ENCODE measurements around the gene TPRX2. TPM values are rescaled to one million over a fixed set of nuclear protein-coding genes. Genes with fewer than 3 reads are reported as not detected.

The TPRX2 gene
- total RNA-seq, 6 experiments from 2014 or later, result not detected

- Histone ChIP-seq H3K4me1 (no peaks in the 10 kb centered on the region), H3K4me3 (no peak overlapping the region), H3K27me3 (no peaks in the 10 kb centered on the region), H3K27ac (no peak overlapping the region), H3K36me3 (no peaks in the 10 kb centered on the region), H3K9me3 (no peaks in the 10 kb centered on the region)
- WGBS (ENCODE audit: insufficient coverage, low coverage, low lambda C conversion rate, missing lambda C conversion rate), result 40% methylated on average over 1 of the region's 2 CpGs
- intact Hi-C loops (cut with DNase I), result no loop called here
- DNase-seq (no peak), ATAC-seq (no peak)
- TF ChIP-seq POLR2A (IDR thresholded peaks at IDR 0.05), result no peak
- TF ChIP-seq CTCF (IDR thresholded peaks at IDR 0.05), result no peak
Observed at GRCh38 chr19:47820410-47820809, 38.6 kb upstream of the TPRX2 start.

GRCh38 chr19:47821460-47822020 is 37.5 kb upstream of the TPRX2 start, which contains the start of gene CRX:
Gene CRX (plus strand): TSS chr19:47821937. CDS start chr19:47834444, 12,507 bp downstream.
- Histone ChIP-seq H3K27me3 (no peaks in the 10 kb centered on the region), H3K9me3 (no peaks in the 10 kb centered on the region), H3K4me1 (no peaks in the 10 kb centered on the region), H3K27ac (no peak within 1 kb of the TSS), H3K4me3 (no peak within 1 kb of the TSS), H3K36me3 (no peaks in the 10 kb centered on the region)
- ATAC-seq, result no peak
- no peak for DNase-seq
- WGBS (ENCODE audit: insufficient coverage, low coverage, low lambda C conversion rate, missing lambda C conversion rate), result 27% methylated on average over 5 of the region's 15 CpGs
- TF ChIP-seq CTCF (IDR thresholded peaks at IDR 0.05) (no peak), POLR2A (IDR thresholded peaks at IDR 0.05) (no peak)
- intact Hi-C loops (cut with DNase I), result no loop called here

- WGBS (ENCODE audit: insufficient coverage, low coverage, low lambda C conversion rate, missing lambda C conversion rate), result 89% methylated on average over 3 of the region's 6 CpGs
- Histone ChIP-seq H3K27ac (no peak overlapping the region), H3K27me3 (no peaks in the 10 kb centered on the region), H3K4me3 (no peak overlapping the region), H3K4me1 (no peaks in the 10 kb centered on the region), H3K9me3 (no peaks in the 10 kb centered on the region), H3K36me3 (no peaks in the 10 kb centered on the region)
- TF ChIP-seq POLR2A (IDR thresholded peaks at IDR 0.05), result no peak
- no peak for TF ChIP-seq CTCF (IDR thresholded peaks at IDR 0.05)
- DNase-seq, result no peak
- no peak for ATAC-seq
- intact Hi-C loops (cut with DNase I), result no loop called here
Observed at GRCh38 chr19:47824396-47824795, 34.6 kb upstream of the TPRX2 start.

- Histone ChIP-seq H3K4me3 (no peak overlapping the region), H3K27me3 (no peaks in the 10 kb centered on the region), H3K9me3 (no peaks in the 10 kb centered on the region), H3K4me1 (no peaks in the 10 kb centered on the region), H3K27ac (no peak overlapping the region), H3K36me3 (no peaks in the 10 kb centered on the region)
- TF ChIP-seq POLR2A (IDR thresholded peaks at IDR 0.05) (no peak), CTCF (IDR thresholded peaks at IDR 0.05) (no peak)
- DNase-seq (no peak), ATAC-seq (no peak)
- intact Hi-C loops (cut with DNase I), result no loop called here
- WGBS (ENCODE audit: insufficient coverage, low coverage, low lambda C conversion rate, missing lambda C conversion rate), result 100% methylated on average over 1 of the region's 6 CpGs
Observed at GRCh38 chr19:47826800-47827199, 32.2 kb upstream of the TPRX2 start.

GRCh38 chr19:47832723-47833122 is 26.3 kb upstream of the TPRX2 start:
- Histone ChIP-seq H3K27me3 (no peaks in the 10 kb centered on the region), H3K4me3 (no peak overlapping the region), H3K27ac (no peak overlapping the region), H3K36me3 (no peaks in the 10 kb centered on the region), H3K9me3 (no peaks in the 10 kb centered on the region), H3K4me1 (no peaks in the 10 kb centered on the region)
- WGBS (ENCODE audit: insufficient coverage, low coverage, low lambda C conversion rate, missing lambda C conversion rate), result 72% methylated on average over 4 of the region's 4 CpGs
- intact Hi-C loops (cut with DNase I), result no loop called here
- ATAC-seq, result no peak
- TF ChIP-seq POLR2A (IDR thresholded peaks at IDR 0.05) (no peak), CTCF (IDR thresholded peaks at IDR 0.05) (no peak)
- no peak for DNase-seq
